GM12872 (cell line): Measurements from ENCODE around the gene UBE2J2.

ENCODE experiments used
- CTCF ChIP-seq: IDR thresholded peaks from 3 replicates; pipeline ENCODE4 v1.5.1; 2011; ENCODE audit warnings: low read depth, mild to moderate bottlenecking, low read length, moderate library complexity; ENCODE audit not compliant: insufficient read depth

UBE2J2 gene

GRCh38 chr1:1296070-1297061 is 22.7 kb upstream of the UBE2J2 start:
- TF ChIP-seq CTCF: no peak

DNA sequence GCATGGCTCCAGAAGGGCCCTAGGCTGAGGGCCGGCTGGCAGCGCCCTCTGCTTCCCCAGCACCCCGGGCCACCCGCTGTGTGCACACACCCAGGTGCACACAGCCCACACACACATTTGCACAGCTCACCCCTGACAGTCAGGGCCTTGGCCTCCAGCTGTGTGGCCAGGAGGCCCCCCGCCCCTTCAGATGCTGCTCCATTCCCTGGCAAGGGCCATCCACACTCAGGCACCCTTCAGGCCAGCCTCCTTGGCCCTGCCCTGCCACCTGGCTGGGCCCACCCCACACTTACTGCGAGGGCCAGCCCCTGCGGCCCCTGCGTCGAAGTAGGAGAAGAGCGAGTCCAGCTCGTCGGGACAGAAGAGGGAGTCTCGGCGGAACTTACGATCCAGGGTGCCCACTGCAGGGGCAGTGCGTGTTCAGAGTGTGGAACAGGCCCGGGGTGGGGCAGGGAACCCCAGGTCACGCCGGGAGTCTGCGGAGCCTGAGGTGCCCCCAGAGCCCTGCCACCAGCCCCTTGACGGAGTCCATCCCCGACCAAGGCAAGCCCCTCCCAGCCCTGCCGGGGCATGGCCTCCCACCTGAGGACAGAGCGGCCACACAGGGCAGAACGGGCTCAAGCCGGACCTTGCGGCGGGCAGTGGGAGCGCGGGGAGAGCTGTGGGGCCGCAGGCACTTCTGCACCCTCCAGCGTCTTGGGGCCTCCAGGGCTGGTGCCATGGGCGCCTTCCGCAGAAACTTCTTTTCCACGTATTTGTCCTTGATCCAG is 21.7 kb upstream of the UBE2J2 start:
- TF ChIP-seq CTCF: no peak

DNA sequence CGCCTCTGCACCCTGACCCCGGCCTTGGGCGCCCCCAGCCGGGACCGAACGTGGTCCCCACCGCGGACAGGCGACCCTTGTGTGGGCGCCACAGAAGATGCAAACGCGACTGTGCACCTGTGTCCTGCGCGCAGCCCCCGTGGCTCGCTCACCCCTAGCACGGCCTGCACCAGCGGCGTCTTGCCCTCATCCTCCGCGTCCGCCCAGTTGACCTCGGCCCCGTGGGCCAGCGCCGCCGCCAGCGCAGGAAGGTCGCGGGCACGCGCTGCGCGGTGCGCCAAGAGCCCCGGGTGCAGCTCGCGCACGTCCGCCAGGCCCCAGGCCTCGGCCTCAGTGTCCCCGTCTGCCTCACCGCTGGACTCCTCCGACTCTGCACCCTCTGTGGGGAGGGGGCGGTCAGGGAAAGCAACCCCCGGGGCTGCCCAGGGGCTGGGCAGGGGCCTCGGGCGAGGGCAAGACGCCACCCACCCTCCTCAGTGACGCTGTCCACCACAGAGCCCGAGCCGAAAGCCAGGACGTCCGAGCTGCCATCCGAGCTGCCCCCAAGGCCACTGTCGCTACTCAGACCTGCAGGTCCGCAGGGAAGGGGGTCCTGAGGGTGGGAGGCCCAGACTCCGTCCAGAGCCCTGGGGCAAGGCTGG is 20.7 kb upstream of the UBE2J2 start:
- TF ChIP-seq CTCF: no peak

DNA sequence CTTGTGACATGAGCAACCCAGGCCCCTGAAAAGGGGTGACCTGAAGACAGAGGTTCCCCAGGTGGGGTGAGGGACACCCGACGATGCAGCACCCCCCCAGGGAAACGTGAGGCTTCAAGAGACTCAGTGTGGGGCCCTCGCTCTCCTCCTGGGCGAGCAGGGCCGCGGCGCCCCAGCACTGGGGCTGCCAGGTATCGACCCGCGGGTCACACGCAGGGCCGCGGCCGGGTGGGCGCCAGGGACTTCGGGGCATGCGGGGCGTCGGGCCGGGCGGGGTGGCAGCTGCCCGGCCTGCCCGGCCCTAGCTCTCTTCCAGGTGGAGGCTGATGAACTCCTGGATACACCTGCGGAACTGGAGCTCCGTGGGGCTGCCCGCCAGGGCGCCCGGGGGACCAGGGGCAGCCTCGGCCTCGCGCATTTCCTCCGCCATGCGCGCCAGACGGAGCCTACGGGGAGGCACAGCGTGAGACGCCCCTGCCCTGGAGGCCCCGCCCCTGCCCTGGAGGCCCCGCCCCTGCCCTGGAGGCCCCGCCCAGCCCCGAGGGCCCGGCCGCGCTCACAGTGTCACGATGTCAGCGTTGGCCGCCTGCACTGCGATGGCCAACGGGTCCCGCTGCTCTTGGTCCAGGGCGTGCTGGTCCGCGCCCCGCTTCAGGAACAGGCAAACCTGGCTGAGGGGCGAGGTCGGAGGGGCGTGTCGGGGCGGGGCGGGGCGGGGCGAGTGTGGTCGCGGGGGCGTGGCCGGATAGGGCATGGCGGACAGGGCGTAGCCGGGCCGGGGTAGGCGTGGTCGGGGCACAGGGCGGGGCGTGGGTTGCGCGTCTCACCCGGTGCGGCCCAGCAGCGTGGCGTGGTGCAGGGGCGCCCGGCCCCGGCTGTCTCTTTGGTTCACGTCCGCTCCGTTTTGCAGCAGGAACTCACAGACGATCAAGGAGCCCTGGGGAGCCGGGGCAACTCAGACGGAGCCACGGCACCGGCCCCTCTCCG is 19.9 kb upstream of the UBE2J2 start:
- no peak for TF ChIP-seq CTCF

DNA sequence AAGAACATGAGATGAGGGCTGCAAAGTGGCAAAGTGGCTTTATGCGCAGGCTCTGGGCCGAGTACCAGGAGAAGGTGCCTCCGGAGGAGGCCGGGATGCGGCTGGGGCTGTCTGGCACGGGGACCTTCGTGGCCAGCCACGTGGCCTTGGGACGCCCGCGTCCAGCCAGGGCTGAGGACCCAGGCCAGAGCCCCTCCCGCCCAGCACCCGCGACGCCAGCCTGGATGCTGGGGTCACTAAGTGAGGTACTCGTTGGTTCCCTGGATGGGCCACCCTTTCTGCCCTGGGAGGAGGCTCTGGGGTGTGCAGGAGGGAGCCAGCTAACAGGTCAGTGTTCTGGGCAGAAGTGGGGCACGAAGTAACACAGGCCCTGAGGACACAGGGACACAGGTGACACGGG is 19.2 kb upstream of the UBE2J2 start:
- no peak for TF ChIP-seq CTCF

DNA sequence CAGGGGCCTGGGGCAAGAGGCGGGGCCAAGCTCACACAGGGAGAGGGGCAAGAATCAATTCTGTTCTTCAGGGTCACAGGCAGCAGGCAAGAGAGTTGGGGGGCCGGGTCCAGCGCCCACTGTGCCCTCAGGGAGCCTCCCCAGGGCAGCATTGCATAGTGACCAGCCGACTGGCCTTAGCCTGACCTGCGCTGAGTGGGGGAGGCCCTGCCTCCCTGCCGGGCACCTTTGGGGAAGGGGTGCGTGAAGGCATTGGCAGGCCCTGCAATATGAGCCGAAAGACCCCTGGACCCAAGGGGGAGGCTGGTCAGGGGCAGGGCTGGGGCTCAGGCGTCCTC is 18.8 kb upstream of the UBE2J2 start:
- TF ChIP-seq CTCF: no peak
